GM06990 (cell line): ENCODE data around the gene SLCO3A1.

ENCODE experiments used
- DNase-seq: peaks from one replicate; pipeline ENCODE4 v3.0.0-alpha.2; 2011; ENCODE audit not compliant: insufficient read length; ENCODE audit errors: extremely low read depth
- H3K27me3 ChIP-seq: replicated peaks from 2 replicates; pipeline ENCODE4 v1.6.0; 2011; ENCODE audit warnings: low read length; ENCODE audit not compliant: control insufficient read depth, insufficient read depth
- H3K36me3 ChIP-seq: 2 replicates; pipeline ENCODE4 v1.5.1; 2011; ENCODE audit warnings: low read length; ENCODE audit not compliant: control insufficient read depth, insufficient read depth
- H3K4me3 ChIP-seq: replicated peaks from 2 replicates; pipeline ENCODE4 v1.5.1; 2011; ENCODE audit warnings: low read depth, mild to moderate bottlenecking, control low read depth, low read length
- TF ChIP-seq, protein P1 (sequence below): IDR thresholded peaks from 2 replicates; pipeline ENCODE4 v1.5.1; 2011; ENCODE audit warnings: low read length, control low read depth, mild to moderate bottlenecking, inconsistent platforms; ENCODE audit not compliant: insufficient read depth, poor library complexity, severe bottlenecking

The SLCO3A1 gene

DNA sequence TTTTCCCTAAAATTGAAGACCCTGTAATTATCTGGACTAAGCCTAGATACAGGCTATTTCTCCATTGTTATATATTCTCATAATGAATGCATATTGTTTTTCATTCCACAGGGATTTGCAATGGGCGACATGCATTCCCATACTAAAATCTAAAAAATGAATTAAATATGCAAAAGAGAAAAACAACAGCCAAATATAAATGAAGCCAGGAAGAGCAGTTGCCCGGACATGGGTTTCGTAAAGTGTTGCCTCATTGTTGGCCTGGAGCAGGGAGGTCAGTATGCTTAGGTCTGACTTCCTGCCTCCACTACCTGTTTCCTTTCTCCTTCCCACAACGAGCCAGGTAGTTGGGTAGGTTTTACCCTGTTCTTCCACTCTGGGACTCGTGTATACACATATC, 27.1 kb upstream of the SLCO3A1 start:
- Histone ChIP-seq H3K27me3 (no peaks in the 10 kb centered on the region; the same call in 1 of the 2 replicates), H3K4me3 (no peak overlapping the region), H3K36me3 (no peaks in the 10 kb centered on the region)
- TF ChIP-seq, protein P1, sequence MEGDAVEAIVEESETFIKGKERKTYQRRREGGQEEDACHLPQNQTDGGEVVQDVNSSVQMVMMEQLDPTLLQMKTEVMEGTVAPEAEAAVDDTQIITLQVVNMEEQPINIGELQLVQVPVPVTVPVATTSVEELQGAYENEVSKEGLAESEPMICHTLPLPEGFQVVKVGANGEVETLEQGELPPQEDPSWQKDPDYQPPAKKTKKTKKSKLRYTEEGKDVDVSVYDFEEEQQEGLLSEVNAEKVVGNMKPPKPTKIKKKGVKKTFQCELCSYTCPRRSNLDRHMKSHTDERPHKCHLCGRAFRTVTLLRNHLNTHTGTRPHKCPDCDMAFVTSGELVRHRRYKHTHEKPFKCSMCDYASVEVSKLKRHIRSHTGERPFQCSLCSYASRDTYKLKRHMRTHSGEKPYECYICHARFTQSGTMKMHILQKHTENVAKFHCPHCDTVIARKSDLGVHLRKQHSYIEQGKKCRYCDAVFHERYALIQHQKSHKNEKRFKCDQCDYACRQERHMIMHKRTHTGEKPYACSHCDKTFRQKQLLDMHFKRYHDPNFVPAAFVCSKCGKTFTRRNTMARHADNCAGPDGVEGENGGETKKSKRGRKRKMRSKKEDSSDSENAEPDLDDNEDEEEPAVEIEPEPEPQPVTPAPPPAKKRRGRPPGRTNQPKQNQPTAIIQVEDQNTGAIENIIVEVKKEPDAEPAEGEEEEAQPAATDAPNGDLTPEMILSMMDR, result no peak
- DNase-seq, result no peak

DNA sequence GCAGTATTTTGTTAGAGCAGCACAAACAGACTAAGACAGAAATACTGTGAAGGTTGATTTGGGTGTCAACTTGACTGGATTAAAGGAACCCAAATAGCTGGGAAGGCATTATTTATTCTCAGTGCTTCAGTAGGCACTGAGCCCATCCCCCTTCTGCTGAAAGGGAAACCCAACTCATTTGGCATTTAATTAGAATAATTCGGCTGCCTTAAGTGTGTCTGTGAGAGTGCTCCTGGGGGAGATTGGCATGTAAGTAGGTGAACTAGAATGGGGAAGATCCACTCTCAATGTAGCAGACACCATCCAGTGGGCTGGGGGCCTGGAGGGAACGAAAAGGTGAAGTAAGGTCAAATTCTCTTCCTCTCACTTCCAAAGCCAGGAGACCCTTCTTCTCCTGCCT, 20.5 kb upstream of the SLCO3A1 start:
- TF ChIP-seq, protein P1, result no peak
- H3K4me3 ChIP-seq, result no peak overlapping the region
- DNase-seq, result no peak
- H3K36me3 ChIP-seq, result no peaks in the 10 kb centered on the region
- H3K27me3 ChIP-seq, result no peaks in the 10 kb centered on the region; the same call in 1 of the 2 replicates

DNA sequence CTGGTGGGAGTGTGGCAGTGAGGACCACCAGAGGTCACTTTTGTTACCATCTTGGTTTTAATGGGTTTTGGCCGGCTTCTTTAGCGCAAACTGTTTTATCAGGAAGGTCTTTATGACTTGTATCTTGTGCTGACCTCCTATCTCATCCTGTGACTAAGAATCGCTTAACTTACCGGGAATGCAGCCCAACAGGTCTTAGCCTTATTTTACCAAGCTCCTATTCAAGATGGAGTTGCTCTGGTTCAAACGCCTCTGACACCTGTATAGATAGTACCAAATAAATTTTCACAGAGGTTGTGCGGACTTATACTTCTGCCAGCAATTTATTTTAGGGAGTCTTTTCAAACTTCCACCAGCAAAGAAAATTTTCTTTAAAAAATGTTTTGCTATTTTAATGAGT, 13.6 kb upstream of the SLCO3A1 start:
- H3K4me3 ChIP-seq, result no peak overlapping the region
- no peak for DNase-seq
- no peaks in the 10 kb centered on the region for H3K36me3 ChIP-seq
- no peaks in the 10 kb centered on the region; the same call in 1 of the 2 replicates for H3K27me3 ChIP-seq
- TF ChIP-seq, protein P1, result no peak

DNA sequence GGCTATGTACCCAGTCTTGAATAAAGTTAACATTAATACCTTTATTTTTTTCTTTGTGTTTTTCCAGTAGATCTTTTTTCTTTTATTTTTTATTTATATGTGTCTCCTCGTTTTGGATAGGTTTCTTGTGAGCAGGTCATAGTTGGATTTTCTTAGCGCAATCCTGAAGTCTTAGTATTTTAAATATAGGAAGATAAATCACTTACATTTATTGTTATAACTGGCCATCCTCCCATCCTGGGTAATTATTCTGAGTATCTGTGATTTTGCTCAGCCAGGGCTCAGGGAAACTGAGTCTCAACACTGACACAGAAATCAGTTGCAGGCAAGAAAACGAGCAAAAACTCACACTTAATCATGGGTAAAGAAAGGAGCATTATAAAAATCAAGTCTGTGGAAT, 11.6 kb upstream of the SLCO3A1 start:
- H3K4me3 ChIP-seq, result no peak overlapping the region
- H3K36me3 ChIP-seq, result no peaks in the 10 kb centered on the region
- TF ChIP-seq, protein P1, result no peak
- no peaks in the 10 kb centered on the region; the same call in 1 of the 2 replicates for H3K27me3 ChIP-seq
- no peak for DNase-seq

DNA sequence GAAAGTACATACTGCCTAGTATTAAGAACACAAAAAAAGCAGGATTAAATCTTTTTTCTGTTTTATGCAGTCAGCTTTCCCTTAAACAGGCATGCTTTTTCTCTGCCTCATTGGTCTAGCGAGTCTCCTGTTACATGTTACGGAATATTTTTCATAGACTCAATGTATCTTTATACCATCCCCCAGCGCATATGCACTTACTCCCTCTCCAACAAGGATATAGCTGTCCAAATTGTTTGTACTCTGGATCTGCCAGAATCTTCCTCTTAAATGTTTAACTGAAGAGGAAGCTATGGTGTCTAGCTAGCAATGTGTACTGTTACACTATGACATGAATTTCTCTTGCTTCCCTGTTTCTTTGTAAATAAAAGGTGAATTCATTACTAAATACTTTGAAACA, 9.2 kb upstream of the SLCO3A1 start:
- peaks cover 1% of the 10 kb centered on the region for H3K27me3 ChIP-seq
- H3K4me3 ChIP-seq, result no peak overlapping the region
- TF ChIP-seq, protein P1, result no peak
- no peaks in the 10 kb centered on the region for H3K36me3 ChIP-seq
- DNase-seq, result no peak

DNA sequence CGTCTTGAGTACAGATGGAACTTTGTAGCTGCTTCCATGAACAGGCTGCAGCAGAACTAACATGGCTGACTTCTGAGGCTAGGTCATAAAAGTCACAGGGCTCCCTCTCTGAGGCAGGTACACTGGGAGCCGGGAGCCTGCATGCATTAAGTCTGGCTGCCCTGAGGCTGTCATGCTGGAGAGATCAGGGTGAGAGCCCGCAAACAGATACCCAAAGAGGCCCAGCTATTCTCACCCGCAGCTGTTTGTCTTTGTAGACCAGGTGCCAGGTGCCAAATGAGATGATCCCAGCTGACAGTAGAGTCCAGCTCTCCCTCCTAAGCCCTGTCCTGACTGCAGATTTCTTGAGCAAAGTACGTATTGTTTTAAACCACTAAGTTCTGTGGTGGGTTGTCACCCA, 8.6 kb upstream of the SLCO3A1 start:
- Histone ChIP-seq H3K27me3 (peaks cover 1% of the 10 kb centered on the region), H3K4me3 (no peak overlapping the region), H3K36me3 (no peaks in the 10 kb centered on the region)
- TF ChIP-seq, protein P1, result no peak
- no peak for DNase-seq
